H1 (cell line): ENCODE results near the gene ZNF320. TPM values are rescaled to one million over a fixed set of nuclear protein-coding genes. Genes with fewer than 3 reads are reported as not detected.
A peak's percentile ranks its signal among the peaks of the same experiment; 100 is the strongest.

Source experiments
- ATF2 ChIP-seq: IDR thresholded peaks from 2 replicates; pipeline ENCODE4 v1.6.1; 2012; ENCODE audit warnings: low read length, inconsistent platforms
- CHD2 ChIP-seq: IDR thresholded peaks from 2 replicates; pipeline ENCODE4 v1.6.1; 2012; ENCODE audit warnings: low read length, improper control_type of control experiment
- CREB1 ChIP-seq: IDR thresholded peaks from 2 replicates; pipeline ENCODE4 v1.6.1; 2012; ENCODE audit warnings: inconsistent platforms
- E2F6 ChIP-seq: IDR thresholded peaks from 2 replicates; pipeline ENCODE4 v1.6.1; 2012; ENCODE audit warnings: inconsistent platforms
- HDAC2 ChIP-seq, 2 experiments: fragments of 300-600 bp in 1 of 2; sonication (generic) in 1 of 2; IDR thresholded peaks; 2 replicates each; pipeline ENCODE4 v1.6.1; 2011 to 2012; ENCODE audit warnings: low read depth in 2 of 2, low read length in 2 of 2, mild to moderate bottlenecking in 2 of 2, moderate library complexity in 2 of 2, borderline replicate concordance in 1 of 2, inconsistent platforms in 1 of 2
- HDAC6 ChIP-seq: IDR thresholded peaks from one replicate; pipeline ENCODE4 v1.7.1; 2012; ENCODE audit warnings: low read depth, mild to moderate bottlenecking, inconsistent platforms, low read length, moderate library complexity
- KDM5A ChIP-seq: fragments of 200-600 bp; IDR thresholded peaks from 2 replicates; pipeline ENCODE4 v1.7.1; 2012; ENCODE audit warnings: mild to moderate bottlenecking, low read length, inconsistent platforms, mixed read lengths
- NANOG ChIP-seq: IDR thresholded peaks from 2 replicates; pipeline ENCODE4 v1.6.1; 2011; ENCODE audit warnings: low read length, low read depth, mild to moderate bottlenecking, inconsistent platforms; ENCODE audit not compliant: insufficient read depth, poor library complexity, severe bottlenecking
- NRF1 ChIP-seq: IDR thresholded peaks from 2 replicates; pipeline ENCODE4 v1.6.1; 2011; ENCODE audit warnings: mild to moderate bottlenecking, low read depth, low read length, improper control_type of control experiment
- POLR2AphosphoS5 ChIP-seq: IDR thresholded peaks from 2 replicates; pipeline ENCODE4 v1.6.1; 2011; ENCODE audit warnings: low read depth, low read length
- RBBP5 ChIP-seq: IDR thresholded peaks from 2 replicates; pipeline ENCODE4 v1.7.1; 2012; ENCODE audit warnings: low read depth, mild to moderate bottlenecking, inconsistent platforms, low read length, moderate library complexity, borderline replicate concordance
- RFX5 ChIP-seq: IDR thresholded peaks from 2 replicates; pipeline ENCODE4 v1.6.1; 2011; ENCODE audit warnings: low read depth, low read length, improper control_type of control experiment, borderline replicate concordance
- RNF2 ChIP-seq: fragments of 200-900, 300-1000 bp; sonication (generic); IDR thresholded peaks from 2 replicates; pipeline ENCODE4 v1.7.1; 2016; ENCODE audit warnings: borderline replicate concordance, low read depth, mild to moderate bottlenecking, antibody characterized with exemption, low read length; ENCODE audit not compliant: poor library complexity, severe bottlenecking; ENCODE audit errors: missing control alignments
- SIN3A ChIP-seq, 2 experiments: IDR thresholded peaks in 1 of 2; conservative IDR thresholded peaks in 1 of 2; 2 replicates each; pipeline ENCODE4 v1.6.1; 2011 to 2012; ENCODE audit warnings: low read length in 2 of 2, improper control_type of control experiment in 1 of 2, low read depth in 1 of 2, mild to moderate bottlenecking in 1 of 2
- SP2 ChIP-seq: IDR thresholded peaks from 2 replicates; pipeline ENCODE4 v1.6.1; 2012; ENCODE audit warnings: mild to moderate bottlenecking, low read length, inconsistent platforms
- SUZ12 ChIP-seq: fragments of 200-600 bp; sonication (generic); IDR thresholded peaks from 2 replicates; pipeline ENCODE4 v1.6.1; 2012; ENCODE audit warnings: mild to moderate bottlenecking, inconsistent platforms, low read length, moderate library complexity, mixed read lengths
- TAF1 ChIP-seq: IDR thresholded peaks from 2 replicates; pipeline ENCODE4 v1.6.1; 2011; ENCODE audit warnings: mild to moderate bottlenecking, low read depth, low read length
- TCF12 ChIP-seq: IDR thresholded peaks from 2 replicates; pipeline ENCODE4 v1.6.1; 2011; ENCODE audit warnings: low read depth, mild to moderate bottlenecking, low read length
- TEAD4 ChIP-seq: IDR thresholded peaks from 2 replicates; pipeline ENCODE4 v1.6.1; 2012; ENCODE audit warnings: low read depth, low read length, inconsistent platforms, mixed read lengths
- YY1 ChIP-seq: IDR thresholded peaks from 2 replicates; pipeline ENCODE4 v1.6.1; 2011; ENCODE audit warnings: low read depth, mild to moderate bottlenecking, low read length
- polyA plus RNA-seq, 7 experiments: library from polyadenylated mRNA; depleted of rRNA in 3 of 7; stranded (reverse) in 5 of 7; unstranded in 2 of 7; fragments of >200 nt in 5 of 7; fragments of 200-250 nt in 2 of 7; gene quantifications; 1 replicate in 5 of 7; 2 replicates in 1 of 7; 4 replicates in 1 of 7; pipeline versions ENCODE4 v1.2.1 to v1.2.3, GENCODE V29; 2011 to 2013; ENCODE audit warnings: missing spikeins in 2 of 7, mixed read lengths in 2 of 7
- total RNA-seq: library from RNA; stranded (reverse); fragmentation: NEBNext Ultra II Directional; extraction: Animal tissue kit (Norgen Biotek cat#: 25700); gene quantifications from 2 replicates; pipeline ENCODE4 v1.2.1, GENCODE V29; 2021
- TF ChIP-seq, protein P1 (sequence below): IDR thresholded peaks from 2 replicates; pipeline ENCODE4 v1.6.1; 2011; ENCODE audit warnings: low read depth, mild to moderate bottlenecking, low read length; ENCODE audit not compliant: insufficient read depth

The ZNF320 gene
- total and polyA plus RNA-seq, 2 of the 8 experiments (the other 6 are each of a cell fraction or from before 2014, with no cell fraction given) = 20.6 to 26.8 TPM

DNA sequence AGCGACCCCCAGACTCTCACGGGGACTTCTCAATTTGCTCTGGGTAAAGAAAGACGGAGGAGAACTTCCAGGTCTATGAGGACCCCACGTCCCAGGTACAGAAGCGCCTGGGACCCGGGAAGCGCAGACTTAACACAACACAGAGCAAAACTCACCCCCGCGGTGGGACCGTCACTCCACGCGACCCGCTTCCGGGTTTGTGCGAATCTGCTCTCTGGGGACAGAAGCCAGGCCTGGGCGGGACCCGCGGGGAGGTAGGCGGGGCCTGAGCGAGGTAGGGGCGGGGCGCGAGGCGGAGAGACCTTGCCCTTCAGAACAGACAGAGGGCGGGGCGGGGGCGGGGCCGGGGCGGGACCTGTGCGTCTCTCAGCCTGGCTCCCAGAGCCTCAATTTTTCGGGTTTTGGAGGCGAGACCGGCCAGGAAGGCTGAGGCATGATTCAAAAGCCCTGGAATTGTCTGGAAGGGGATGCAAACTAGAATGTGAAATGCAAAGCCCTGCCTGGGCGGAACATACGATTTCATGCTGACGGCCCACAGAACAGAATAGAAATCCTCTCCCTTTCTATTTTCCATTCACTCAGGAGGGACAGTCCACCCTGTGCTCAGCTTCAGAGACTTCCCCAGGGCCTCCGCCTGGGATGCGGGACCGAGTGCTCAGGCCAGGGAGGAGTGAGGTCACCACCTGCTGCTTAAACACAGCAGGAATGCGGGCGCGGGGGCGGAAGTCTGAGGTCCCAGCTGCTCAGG lies 45.1 kb upstream of the ZNF320 start (continued):
- TF ChIP-seq E2F6 = no peak
- no peak for TF ChIP-seq NRF1
- TF ChIP-seq TAF1 = peak; percentile 76
- no peak; a peak in 1 of 4 replicates for TF ChIP-seq SIN3A (conservative IDR thresholded peaks at IDR 0.05 in 1 of 2, IDR thresholded peaks at IDR 0.05 in 1 of 2; ENCODE audit: low read depth in 1 of 2, low read length in 2 of 2)
- peak; percentile 60; the same call in 1 of the 2 replicates for TF ChIP-seq TEAD4
- no peak for TF ChIP-seq ATF2
- TF ChIP-seq NANOG = no peak
- no peak for TF ChIP-seq KDM5A
- TF ChIP-seq SUZ12 = no peak
- no peak for TF ChIP-seq RFX5
- TF ChIP-seq, protein P1, sequence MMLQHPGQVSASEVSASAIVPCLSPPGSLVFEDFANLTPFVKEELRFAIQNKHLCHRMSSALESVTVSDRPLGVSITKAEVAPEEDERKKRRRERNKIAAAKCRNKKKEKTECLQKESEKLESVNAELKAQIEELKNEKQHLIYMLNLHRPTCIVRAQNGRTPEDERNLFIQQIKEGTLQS = no peak
- TF ChIP-seq POLR2AphosphoS5 = peak; percentile 62; the same call in 1 of the 2 replicates
- TF ChIP-seq RNF2 = no peak
- peak; percentile 3; the same call in 1 of the 2 replicates for TF ChIP-seq RBBP5
- TF ChIP-seq YY1 = no peak
- TF ChIP-seq CHD2 = no peak
- TF ChIP-seq SP2 = no peak
- no peak for TF ChIP-seq TCF12
- TF ChIP-seq HDAC2 (IDR thresholded peaks at IDR 0.05; ENCODE audit: borderline replicate concordance in 1 of 2, low read depth in 2 of 2, low read length in 2 of 2) = no peak
- no peak for TF ChIP-seq HDAC6
- peak; percentile 57; the same call in 1 of the 2 replicates for TF ChIP-seq CREB1
